Uterus (tissue), 2 donors: Measurements from ENCODE around the gene SLC8A1.

Experiments used
- CTCF ChIP-seq, 4 experiments: fragments of 200-600 bp in 2 of 4; fragments of 450-650 bp in 2 of 4; sonication (generic) in 2 of 4; IDR thresholded peaks; one replicate each; pipeline ENCODE4 v1.5.1; 2016 to 2019; ENCODE audit warnings: antibody characterized with exemption in 4 of 4, mild to moderate bottlenecking in 2 of 4, moderate library complexity in 1 of 4
- POLR2A ChIP-seq, 2 donors: fragments of 450-650 bp; IDR thresholded peaks; one replicate each; pipeline ENCODE4 v1.6.1; 2016; ENCODE audit warnings: antibody characterized with exemption in 2 of 2, mild to moderate bottlenecking in 1 of 2, moderate library complexity in 1 of 2

GRCh38 chr2:40352041-40352702 lies 99.7 kb downstream of the SLC8A1 start:
- no peak for TF ChIP-seq POLR2A (IDR thresholded peaks at IDR 0.05)
- TF ChIP-seq CTCF (IDR thresholded peaks at IDR 0.05) = no peak
